HG03439 (cell line): ENCODE results near the gene LDLRAP1.
"Not testable (repeated sequence)": the region's sequence is repeated elsewhere in the genome, so short reads cannot be mapped to it uniquely, and the experiment has no call there.

Source experiments
- ATAC-seq: cut with Tn5 transposase; IDR thresholded peaks from one replicate; pipeline ENCODE4 v1.9.1; 2021; ENCODE audit warnings: mild to moderate bottlenecking, moderate library complexity; ENCODE audit not compliant: unreplicated experiment

Gene LDLRAP1

DNA sequence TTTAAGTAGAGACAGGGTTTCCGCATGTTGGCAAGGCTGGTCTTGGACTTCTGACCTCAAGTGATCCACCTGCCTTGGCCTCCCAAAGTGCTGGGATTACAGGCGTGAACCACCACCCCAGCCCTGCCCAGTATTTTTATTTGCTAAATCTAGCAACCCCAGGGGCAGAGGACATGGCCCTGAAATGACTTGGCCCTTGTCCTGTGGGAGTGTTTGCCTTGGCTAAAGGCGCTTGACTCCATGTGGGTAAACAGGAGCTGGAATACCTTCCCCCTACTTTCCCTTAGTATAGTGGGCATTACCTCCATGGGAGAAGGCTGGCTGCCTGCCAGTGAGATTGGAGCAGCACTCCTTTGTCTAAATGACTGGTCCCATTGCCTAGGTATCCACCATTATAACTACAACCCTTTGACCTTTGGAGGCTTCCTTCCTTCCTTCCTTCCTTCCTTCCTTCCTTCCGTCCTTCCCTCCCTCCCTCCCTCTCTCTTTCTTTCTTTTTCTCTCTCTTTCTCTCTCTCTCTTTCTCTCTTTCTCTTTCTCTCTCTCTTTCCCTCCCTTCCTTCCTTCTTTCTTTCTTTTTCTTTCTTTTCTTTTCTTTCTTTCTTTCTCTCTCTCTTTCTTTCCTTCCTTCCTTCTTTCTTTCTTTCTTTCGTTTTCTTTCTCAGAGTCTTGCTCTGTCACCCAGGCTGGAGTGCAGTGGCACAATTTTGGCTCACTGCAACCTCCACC is 57.7 kb downstream of the LDLRAP1 start:
- ATAC-seq = not testable (repeated sequence)

DNA sequence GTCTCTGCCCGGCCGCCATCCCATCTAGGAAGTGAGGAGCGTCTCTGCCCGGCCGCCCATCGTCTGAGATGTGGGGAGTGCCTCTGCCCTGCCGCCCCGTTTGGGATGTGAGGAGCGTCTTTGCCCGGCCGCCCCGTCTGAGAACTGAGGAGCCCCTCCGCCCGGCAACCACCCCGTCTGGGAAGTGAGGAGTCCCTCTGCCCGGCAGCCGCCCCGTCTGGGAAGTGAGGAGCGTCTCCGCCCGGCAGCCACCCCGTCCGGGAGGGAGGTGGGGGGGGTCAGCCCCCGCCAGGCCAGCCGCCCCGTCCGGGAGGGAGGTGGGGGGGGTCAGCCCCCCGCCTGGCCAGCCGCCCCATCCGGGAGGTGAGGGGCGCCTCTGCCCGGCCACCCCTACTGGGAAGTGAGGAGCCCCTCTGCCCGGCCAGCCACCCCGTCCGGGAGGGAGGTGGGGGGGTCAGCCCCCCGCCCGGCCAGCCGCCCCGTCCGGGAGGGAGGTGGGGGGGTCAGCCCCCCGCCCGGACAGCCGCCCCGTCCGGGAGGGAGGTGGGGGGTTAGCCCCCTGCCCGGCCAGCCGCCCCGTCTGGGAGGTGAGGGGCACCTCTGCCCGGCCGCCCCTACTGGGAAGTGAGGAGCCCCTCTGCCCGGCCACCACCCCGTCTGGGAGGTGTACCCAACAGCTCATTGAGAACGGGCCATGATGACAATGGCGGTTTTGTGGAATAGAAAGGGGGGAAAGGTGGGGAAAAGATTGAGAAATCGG is 60.6 kb downstream of the LDLRAP1 start:
- ATAC-seq = not testable (repeated sequence)

DNA sequence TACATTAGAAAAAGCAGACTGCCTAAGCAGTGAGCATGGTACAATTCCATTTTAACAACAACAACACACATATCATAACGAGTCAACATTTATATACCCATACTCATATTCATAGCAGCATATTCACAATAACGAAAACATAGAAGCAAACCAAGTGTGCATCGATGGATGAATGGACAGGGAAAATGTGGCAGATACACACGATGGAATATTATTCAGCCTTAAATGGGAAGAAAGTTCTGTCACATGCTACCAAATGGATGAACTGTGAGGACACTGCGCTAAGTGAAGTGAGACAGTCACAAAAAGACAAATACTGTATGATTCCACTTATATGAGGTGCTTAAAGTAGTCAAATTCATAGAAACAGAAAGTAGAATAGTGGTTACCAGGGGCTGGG is 63.7 kb downstream of the LDLRAP1 start:
- no peak for ATAC-seq

DNA sequence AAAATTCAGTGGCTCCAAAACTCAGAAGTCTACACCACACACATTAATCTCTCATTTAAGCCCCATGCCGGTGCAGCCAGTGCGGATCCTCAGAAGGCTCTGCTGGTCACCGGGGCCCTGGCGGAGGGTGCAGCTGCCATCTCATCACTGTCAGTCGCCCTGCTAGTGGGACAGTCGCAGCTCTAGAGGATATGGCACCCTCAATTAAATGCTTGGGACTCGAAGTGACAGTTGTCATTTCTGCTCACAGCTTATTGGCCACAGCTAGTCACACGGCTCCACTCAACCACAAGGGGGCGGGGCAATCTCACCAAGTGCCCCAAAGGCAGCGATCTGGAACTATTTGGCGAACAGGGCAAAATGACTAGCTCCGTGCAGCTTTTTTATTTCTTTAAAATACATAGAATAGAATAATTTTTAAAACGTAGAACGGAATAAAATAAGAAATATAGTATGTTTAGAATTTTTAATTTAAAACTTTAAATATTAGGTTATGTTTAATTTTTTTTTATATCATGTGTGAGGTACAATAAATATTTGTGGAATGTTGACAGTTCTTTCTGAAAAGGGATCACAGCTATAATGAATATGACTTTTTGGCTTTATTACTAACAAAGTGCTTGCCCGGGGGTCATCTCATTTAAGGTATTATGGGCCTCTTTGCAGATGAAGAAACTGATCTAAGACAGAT is 65.2 kb downstream of the LDLRAP1 start:
- no peak for ATAC-seq

DNA sequence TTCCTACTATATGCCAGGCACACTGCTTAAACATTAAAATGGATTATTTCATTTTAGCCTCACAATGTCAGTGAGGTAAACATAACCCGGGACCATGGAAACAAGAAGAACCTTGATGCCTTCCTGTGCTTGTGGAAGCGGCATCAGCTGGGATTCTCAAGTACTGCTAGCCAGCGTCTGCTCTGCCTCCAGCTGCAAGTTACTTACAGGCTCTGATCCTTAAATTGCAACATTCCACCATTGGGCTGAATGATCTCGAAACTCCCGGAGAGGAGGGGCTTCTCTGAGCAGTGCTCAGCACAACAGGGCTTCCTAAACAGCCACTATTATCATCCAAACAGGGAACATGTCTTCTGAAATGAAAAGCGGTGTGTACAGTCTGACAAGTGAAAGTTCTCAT is 66.5 kb downstream of the LDLRAP1 start:
- no peak for ATAC-seq

DNA sequence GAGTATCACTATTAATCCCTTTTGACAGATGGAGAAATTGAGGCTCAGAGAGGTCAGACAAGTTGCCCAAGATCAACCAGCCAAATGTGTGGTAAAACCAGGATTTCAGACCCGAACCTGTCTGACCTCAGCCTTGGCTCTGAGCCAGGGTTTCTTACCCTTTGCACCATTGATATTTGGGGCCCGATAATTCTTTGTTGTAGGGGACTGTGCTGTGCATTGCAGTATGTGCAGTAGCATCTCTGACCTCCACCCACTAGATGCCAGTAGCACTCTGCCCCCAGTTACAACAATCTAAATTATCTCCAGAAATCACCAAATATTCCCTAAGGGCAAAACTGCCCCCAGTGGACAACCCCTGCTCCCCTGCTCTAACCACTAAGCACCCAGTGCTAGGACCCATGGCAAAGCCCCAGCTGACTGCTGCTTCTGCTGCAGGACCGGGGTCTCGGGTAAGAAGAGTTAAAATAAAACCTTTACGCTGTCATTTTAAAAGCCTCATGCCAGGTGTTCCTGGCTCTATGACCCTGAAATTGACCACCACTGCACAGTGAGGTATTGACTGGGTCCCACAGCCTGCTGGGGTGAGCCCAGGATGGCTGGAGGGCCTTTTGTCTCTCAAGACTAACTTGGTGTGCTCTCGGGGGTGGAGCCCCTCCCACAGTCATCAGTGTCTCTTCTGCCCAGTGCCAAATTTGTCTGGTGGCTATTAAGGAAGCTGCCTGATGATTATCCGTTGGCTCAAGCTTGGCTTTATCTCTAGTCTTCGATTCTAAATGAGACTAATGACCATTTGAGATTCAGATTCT is 67.6 kb downstream of the LDLRAP1 start:
- ATAC-seq = no peak

DNA sequence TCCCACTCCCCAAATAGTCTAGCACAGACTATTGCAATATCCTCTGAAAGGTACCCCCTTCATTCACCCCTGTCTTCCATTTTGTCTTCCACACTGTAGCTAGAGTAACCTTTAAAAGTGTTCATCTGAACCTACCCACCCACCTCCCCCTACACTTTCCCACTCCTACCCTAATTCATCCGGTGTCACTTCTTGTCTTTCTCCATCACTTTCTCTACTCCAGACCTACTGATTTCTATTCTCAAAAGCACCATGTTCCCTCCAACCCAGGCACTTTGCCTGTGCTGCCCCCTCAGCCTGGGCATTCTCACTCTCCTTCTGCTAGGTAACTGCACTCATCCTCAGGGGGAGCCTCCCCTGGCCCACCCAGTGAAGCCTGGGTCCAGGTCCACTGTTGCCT is 68.4 kb downstream of the LDLRAP1 start:
- no peak for ATAC-seq

DNA sequence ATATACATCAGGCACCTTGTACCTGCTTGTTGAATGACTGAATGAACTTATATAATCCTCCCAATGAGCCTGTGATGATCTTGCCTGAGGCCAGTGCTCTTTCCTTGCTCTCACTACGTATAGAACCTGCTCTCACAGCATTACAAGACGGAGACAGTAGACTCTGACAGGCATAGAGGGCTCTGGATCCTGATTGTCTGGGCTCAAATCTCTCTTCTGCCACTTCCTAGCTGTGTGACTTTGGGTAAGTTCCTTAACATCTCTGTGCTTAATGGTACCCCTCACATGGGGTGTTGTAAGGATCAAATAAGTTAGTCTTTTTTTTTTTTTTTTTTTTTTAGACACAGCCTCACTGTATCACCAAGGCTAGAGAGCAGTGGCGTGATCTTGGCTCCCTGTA is 69.0 kb downstream of the LDLRAP1 start:
- no peak for ATAC-seq

DNA sequence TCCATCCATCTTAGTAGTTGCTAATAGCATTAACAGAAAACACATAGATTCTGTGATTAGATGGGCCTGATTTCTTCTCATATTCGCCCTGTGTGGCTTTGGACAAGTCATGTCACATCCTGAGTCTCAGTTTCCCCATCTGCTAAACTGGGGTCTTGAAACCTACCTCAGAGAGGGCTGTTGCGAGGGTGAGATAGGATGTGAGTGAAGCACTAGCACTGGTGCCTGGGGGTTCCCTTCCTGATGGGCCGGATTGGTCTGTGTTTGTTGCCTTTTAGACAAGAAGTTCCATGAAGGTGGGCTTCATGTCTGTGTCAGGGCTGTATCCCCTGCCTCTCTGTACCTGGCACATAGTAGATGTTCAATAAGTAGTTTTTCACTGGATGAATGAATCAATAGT is 69.7 kb downstream of the LDLRAP1 start:
- ATAC-seq = no peak

DNA sequence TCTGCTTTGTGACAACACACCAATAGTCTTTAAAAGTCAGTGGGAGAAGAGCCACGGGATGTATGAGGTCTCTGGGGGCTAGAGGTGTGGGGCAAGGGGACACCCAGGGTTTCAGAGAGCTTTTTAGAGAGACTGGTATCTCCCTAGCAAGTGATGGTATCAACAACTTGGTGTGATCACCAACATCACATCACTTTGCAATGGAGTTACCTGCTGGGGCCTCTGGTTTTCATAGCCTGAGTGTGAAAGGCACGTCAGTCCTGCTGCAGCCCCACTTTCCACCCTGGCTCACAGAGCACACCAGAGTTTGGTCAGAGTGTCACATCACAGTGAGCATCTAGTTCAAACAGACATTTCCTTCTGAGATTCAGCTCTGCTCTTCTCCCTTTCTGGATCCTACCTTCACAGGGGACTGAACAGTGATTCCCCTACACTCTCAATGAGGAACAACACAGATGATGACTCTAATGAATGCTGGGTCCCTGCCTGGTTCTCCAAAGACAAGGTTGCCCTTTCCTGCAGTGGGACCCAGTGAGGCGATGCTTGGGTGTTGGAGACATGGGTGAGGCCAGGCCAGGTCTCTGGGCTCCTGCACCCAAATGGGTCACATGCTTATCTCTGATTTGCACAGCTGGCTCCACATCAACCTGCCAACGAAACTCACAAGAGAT is 71.2 kb downstream of the LDLRAP1 start:
- ATAC-seq = no peak

DNA sequence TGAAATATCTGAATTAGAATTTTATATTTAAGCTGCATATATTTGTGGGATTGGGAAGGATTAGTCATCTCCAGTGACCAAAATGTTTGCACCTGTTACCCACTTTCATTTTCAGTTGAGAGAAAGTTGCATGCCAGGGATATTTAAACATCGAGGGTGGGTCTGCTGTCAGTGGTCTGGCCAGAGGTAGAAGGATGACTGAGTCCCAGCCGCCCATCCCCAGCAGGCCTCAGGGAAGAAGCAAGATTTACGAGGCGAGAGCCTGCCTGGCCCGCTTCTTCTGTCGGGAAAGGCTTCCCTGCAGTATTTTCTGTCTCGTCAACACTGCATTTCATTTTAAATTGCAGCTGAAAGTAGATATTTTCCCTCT is 71.8 kb downstream of the LDLRAP1 start:
- no peak for ATAC-seq

DNA sequence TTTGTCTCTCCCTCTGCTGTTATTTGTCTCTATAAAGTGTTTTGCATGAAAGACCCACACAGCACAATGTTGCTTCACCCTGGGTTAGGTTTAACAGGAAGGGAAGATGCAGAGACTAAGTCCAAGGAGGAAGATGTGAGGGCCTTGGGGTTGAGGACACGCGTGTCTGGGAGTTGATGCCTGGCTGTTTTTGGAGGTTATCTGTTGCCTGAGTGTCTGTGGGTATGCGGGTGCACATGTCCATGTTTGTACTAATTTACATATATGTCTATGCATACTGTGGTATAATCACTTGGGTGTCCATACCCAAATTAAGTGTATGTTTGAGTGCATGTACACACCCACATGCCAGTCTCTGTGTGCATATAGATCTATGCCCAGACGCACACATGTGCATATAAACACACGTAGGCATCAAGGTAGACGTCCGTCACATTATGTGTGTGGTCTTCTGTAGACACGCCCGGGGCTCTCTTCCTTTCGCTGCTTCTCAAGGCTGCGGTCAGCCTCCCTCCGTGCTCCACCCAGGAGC is 72.2 kb downstream of the LDLRAP1 start:
- no peak for ATAC-seq

DNA sequence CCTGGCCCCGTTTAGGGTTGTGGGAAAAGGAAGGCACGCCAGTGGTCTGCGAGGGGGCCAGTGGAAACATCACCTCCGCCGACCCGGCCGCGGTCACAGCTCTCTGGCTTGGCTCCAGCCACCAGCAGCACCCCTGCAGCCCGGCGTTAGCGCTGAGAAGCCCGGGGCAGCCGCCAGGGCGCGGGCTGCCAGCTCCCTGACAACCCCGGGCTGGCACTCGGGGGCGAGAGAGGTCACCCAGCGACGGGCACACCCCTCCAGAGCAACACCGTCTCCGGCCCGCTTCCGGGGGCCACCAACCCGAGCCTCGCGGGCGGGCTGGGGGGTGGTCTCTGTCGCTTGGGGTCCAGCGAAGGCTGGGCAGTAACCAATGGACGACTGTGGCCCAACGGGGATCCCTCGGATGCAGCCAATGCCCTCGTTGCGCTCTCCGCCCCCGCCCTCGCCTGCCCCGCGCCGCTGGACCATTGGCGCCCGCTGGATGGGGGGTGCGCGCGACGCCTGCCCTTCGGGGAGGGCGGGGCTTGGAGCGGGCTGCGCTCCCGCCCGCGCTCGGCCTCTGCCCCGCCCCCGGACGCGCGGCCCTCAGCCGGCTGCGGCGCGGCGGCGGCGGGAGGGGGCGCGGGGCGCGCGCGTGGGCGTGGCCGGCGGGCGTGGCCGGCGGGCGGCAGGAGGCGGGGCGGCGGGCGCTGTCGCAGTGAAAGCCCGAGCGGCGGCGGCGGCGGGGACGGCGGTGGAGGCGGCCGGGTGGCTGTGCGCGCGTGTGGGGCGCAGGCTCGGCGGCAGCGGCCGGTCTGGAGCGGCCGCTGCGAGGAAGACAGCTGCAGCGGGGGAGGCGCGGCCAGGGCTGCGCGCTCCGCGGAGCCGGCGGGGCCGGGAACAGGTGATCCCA is 72.9 kb downstream of the LDLRAP1 start, which contains the start of gene MAN1C1:
Gene MAN1C1 (plus strand): TSS at position 697 of the 892 bp plus-strand sequence. CDS start 1,007 bp downstream, outside the sequence.
- peak; percentile 71 for ATAC-seq

DNA sequence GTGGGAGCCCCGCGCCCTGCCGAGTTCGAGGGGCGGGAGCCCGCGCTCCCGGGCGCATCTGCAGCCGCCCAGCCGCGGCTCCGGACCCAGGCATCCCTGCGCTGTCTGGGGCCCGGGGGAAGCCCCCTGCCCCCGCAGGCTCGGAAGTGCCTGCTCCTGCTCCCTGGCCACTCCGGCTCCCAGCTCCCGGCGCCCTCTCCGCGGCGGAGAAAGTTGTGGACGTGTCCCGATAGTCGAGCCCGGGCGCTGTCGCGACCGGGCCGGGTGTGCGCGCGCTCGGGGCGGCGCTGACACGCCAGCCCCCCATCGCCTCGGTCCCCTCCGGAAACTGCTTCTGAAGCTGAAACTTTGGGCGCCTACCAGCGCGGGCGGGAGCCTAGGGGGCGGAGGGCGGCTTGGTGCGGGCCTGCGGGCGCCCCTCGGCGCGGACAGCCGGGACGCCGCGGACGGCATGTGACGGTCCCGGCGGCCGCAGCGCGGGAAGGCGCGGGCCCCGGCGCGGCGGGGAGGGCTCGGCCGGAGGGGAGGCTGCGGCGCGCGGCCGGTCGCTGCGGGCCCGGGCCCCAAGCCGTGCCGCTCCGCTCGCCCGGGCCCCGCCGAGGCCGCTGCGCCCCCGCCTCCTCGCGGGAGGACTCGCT is 73.7 kb downstream of the LDLRAP1 start:
- ATAC-seq = no peak

DNA sequence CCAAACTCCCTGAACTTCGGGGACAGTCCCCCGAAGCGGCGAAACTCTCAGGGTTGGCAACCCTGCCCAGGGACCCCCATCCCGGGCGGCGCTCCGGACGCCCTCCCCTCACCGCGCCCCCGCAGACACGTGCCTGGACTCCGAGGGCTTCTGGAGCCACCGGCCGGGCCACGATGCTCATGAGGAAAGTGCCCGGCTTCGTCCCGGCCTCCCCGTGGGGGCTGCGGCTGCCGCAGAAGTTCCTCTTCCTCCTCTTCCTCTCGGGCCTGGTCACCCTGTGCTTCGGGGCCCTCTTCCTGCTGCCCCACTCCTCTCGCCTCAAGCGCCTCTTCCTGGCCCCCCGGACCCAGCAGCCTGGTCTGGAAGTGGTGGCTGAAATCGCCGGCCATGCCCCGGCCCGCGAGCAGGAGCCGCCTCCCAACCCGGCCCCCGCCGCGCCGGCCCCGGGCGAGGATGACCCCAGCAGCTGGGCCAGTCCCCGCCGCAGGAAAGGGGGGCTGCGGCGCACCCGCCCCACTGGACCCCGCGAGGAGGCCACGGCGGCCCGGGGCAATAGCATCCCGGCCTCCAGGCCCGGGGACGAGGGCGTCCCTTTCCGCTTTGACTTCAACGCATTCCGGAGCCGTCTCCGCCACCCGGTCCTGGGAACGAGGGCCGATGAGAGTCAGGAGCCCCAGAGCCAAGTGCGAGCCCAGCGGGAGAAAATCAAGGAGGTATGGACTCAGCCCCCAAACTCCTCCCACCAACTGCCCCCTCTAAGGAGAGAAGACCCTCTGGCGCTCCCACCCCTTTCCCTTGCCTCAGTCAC is 74.4 kb downstream of the LDLRAP1 start:
- ATAC-seq = no peak

DNA sequence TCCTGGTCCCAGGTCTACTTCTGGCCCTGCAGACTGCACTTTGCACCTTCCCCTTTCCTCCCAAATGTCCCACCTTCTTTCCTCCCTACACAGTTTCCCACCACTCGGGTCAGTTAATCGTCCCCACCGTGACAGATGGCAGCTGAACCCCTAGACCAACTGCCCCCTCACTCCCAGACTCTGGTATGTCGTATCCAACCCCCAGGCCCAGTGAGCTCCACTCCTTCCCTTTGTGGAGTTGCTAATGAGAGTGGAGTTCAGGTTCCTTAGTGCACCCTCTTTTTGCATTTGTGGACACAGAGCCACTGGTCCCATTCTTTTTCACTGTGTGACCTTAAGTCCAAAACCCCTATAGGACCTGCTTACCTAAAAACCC is 75.0 kb downstream of the LDLRAP1 start:
- no peak for ATAC-seq
